Panc1 (cell line): Measurements from ENCODE around the gene ICAM4. TPM values are rescaled to one million over a fixed set of nuclear protein-coding genes. Genes with fewer than 3 reads are reported as not detected.

Experiments used
- ATAC-seq: fragments of 200-7000 bp; cut with Tn5 transposase; 2 replicates; pipeline ENCODE4 v1.9.1; 2020; ENCODE audit warnings: mild to moderate bottlenecking, moderate library complexity
- BruUV-seq: library from RNA; stranded (reverse); fragments of 400-500 nt; replicated peaks from 2 replicates; lab custom pipeline; 2021; lab: Mats Ljungman, UMichigan
- CTCF ChIA-PET: fragments of 300-600 bp; sonication (Branson Sonifier 250); formaldehyde crosslinking; loops from one replicate; lab custom pipeline; 2022; ENCODE audit warnings: antibody characterized with exemption; lab: Charles Lee
- POLR2A ChIA-PET: fragments of 300-600 bp; sonication (Branson Sonifier 250); formaldehyde crosslinking; loops from one replicate; lab custom pipeline; 2022; ENCODE audit warnings: antibody characterized with exemption; lab: Charles Lee
- DNase-seq: peaks from one replicate; pipeline ENCODE4 v3.0.0-alpha.2; 2010; ENCODE audit warnings: low read depth, low spot score
- H3K27ac ChIP-seq: 2 replicates; pipeline ENCODE4 v1.5.1; 2011; ENCODE audit warnings: mild to moderate bottlenecking, low read length, inconsistent platforms
- H3K27me3 ChIP-seq: fragments of 200-500 bp; sonication (Bioruptor generic); 2 replicates; pipeline ENCODE4 v1.6.0; 2014; ENCODE audit warnings: low read length, inconsistent platforms; ENCODE audit not compliant: control insufficient read depth, insufficient read depth
- H3K36me3 ChIP-seq: fragments of 200-500 bp; sonication (Bioruptor generic); 2 replicates; pipeline ENCODE4 v1.5.1; 2014; ENCODE audit warnings: inconsistent platforms, mild to moderate bottlenecking, low read length, moderate library complexity; ENCODE audit not compliant: control insufficient read depth, insufficient read depth
- H3K4me1 ChIP-seq: 2 replicates; pipeline ENCODE4 v1.5.1; 2011; ENCODE audit warnings: inconsistent platforms, mild to moderate bottlenecking, low read length, moderate library complexity; ENCODE audit not compliant: control insufficient read depth, insufficient read depth
- H3K4me3 ChIP-seq, 2 experiments: 2 replicates each; pipeline ENCODE4 v1.5.1; 2011 to 2012; ENCODE audit warnings: low read depth in 2 of 2, low read length in 2 of 2, mild to moderate bottlenecking in 2 of 2, inconsistent platforms in 1 of 2, moderate library complexity in 1 of 2
- H3K9me3 ChIP-seq: fragments of 200-500 bp; sonication (Bioruptor generic); 2 replicates; pipeline ENCODE4 v1.5.1; 2014; ENCODE audit warnings: low read depth, mild to moderate bottlenecking, inconsistent platforms, low read length, moderate library complexity; ENCODE audit not compliant: control insufficient read depth, insufficient read depth
- CTCF ChIP-seq: fragments of 450-650 bp; IDR thresholded peaks from 2 replicates; pipeline ENCODE4 v1.5.1; 2017; ENCODE audit warnings: mild to moderate bottlenecking
- POLR2AphosphoS5 ChIP-seq: IDR thresholded peaks from 2 replicates; pipeline ENCODE4 v1.6.1; 2012; ENCODE audit warnings: mild to moderate bottlenecking, low read depth, low read length, moderate library complexity
- REST ChIP-seq, 2 experiments: IDR thresholded peaks; 2 replicates each; pipeline ENCODE4 v1.6.1; 2011 to 2012; ENCODE audit warnings: low read depth in 2 of 2, control low read depth in 1 of 2, low read length in 1 of 2, mild to moderate bottlenecking in 1 of 2, moderate library complexity in 1 of 2; ENCODE audit not compliant: insufficient read depth in 1 of 2
- SIN3A ChIP-seq: IDR thresholded peaks from 2 replicates; pipeline ENCODE4 v1.6.1; 2012; ENCODE audit warnings: low read depth, mild to moderate bottlenecking, low read length, moderate library complexity, borderline replicate concordance; ENCODE audit not compliant: insufficient read depth
- TCF7L2 ChIP-seq: IDR thresholded peaks from 2 replicates; pipeline ENCODE4 v1.6.1; 2011; ENCODE audit warnings: mild to moderate bottlenecking, low read depth, low read length, inconsistent platforms
- in situ Hi-C: cut with HindIII; loops from 2 replicates; pipeline ENCODE4 v1.10.0; 2016; ENCODE audit warnings: low sequenced_read_pairs, low pct_unique_long_range_greater_than_20kb
- intact Hi-C: fragments of 100-400 bp; cut with micrococcal nuclease; formaldehyde crosslinking; loops from one replicate; pipeline ENCODE4 v1.10.0; 2022; ENCODE audit not compliant: unreplicated experiment
- total RNA-seq: library from RNA; stranded (reverse); gene quantifications from one replicate; pipeline ENCODE4 v1.2.1, GENCODE V29; 2021; ENCODE audit not compliant: unreplicated experiment

Gene ICAM4
- total RNA-seq, 1 experiment from 2014 or later = 2.8 TPM

GRCh38 chr19:10328558-10329429, 42.0 kb downstream of the ICAM4 start:
- in situ Hi-C loops = no loop called here
- no peaks in the 10 kb centered on the region for H3K9me3 ChIP-seq
- CTCF ChIA-PET = no interaction called here
- no peak for DNase-seq
- POLR2A ChIA-PET = no interaction called here
- H3K27me3 ChIP-seq = no peaks in the 10 kb centered on the region
- TF ChIP-seq POLR2AphosphoS5 = no peak
- no peak for TF ChIP-seq CTCF
- no peak for TF ChIP-seq TCF7L2
- TF ChIP-seq REST (IDR thresholded peaks at IDR 0.05; ENCODE audit: insufficient read depth in 1 of 2, low read depth in 2 of 2, low read length in 1 of 2) = no peak
- TF ChIP-seq SIN3A = no peak
- H3K4me3 ChIP-seq = no peak overlapping the region
- TSS peak; percentile 8 for BruUV-seq
- peaks cover 5% of the 10 kb centered on the region; the same call in 1 of the 2 replicates for H3K4me1 ChIP-seq
- intact Hi-C loops = no loop called here
- H3K36me3 ChIP-seq = peaks cover 12% of the 10 kb centered on the region
- no peak overlapping the region for H3K27ac ChIP-seq
- ATAC-seq = no peak

GRCh38 chr19:10329555-10329954, 42.8 kb downstream of the ICAM4 start:
- in situ Hi-C loops (no loop called here), intact Hi-C loops (no loop called here)
- ATAC-seq = no peak
- BruUV-seq = no TSS peak
- TF ChIP-seq TCF7L2 (no peak), POLR2AphosphoS5 (no peak), REST (IDR thresholded peaks at IDR 0.05; ENCODE audit: insufficient read depth in 1 of 2, low read depth in 2 of 2, low read length in 1 of 2) (no peak), CTCF (no peak), SIN3A (no peak)
- H3K4me3 ChIP-seq = no peak overlapping the region
- POLR2A ChIA-PET = no interaction called here
- peaks cover 5% of the 10 kb centered on the region; the same call in 1 of the 2 replicates for H3K4me1 ChIP-seq
- no peak overlapping the region for H3K27ac ChIP-seq
- peaks cover 12% of the 10 kb centered on the region for H3K36me3 ChIP-seq
- H3K9me3 ChIP-seq = no peaks in the 10 kb centered on the region
- CTCF ChIA-PET = no interaction called here
- no peaks in the 10 kb centered on the region for H3K27me3 ChIP-seq
- DNase-seq = no peak
